GM12892 (cell line): ENCODE results near the gene SCN2B.

Source experiments
- POLR2A ChIP-seq: IDR thresholded peaks from 2 replicates; pipeline ENCODE4 v1.6.1; 2011; ENCODE audit warnings: low read depth, low read length, control low read depth
- POLR2AphosphoS5 ChIP-seq: IDR thresholded peaks from 2 replicates; pipeline ENCODE4 v1.6.1; 2011; ENCODE audit warnings: low read depth, low read length, control low read depth
- TAF1 ChIP-seq: IDR thresholded peaks from 2 replicates; pipeline ENCODE4 v1.6.1; 2011; ENCODE audit warnings: low read depth, mild to moderate bottlenecking, control low read depth, low read length, borderline replicate concordance

DNA sequence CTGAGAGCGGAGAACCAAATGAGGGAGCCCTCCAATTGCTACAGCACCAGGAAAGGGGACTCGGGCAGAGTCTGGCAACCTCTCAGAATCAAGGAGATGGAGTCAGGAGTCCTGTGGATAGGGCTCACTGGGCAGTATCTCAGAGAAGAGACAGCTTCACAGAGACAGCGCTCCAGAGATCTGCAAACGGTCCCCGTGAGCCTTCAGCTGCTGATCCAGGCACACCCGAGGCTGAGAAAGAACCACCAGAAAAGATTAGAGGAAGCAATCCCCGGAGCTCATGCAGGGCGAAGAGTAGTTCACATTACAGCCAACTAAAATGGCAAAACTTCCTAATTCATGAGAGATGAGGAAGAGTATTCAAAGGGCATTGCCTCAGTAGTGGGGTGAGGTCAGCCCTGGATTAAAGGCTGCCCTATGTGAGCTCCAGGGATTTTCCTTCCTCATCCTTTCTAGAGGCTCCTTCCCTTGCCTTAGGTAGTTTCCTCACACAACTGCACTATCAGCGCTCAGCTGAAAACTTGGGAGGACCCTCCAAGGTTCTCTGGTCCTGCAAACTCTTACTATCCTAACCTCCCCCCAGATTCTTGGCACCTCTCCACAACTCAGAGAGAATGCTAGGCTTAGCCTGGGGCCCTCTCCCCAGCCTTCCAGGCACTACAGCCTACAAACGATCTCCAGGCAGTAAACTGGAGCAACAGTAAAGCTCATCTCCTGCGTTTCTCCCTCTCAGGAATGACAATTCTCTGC, 47.5 kb downstream of the SCN2B start:
- TF ChIP-seq POLR2AphosphoS5 = no peak
- no peak for TF ChIP-seq TAF1
- TF ChIP-seq POLR2A = no peak
